HG03558 (cell line): ENCODE measurements around the gene INPP5A.
"Not testable (repeated sequence)": the region's sequence is repeated elsewhere in the genome, so short reads cannot be mapped to it uniquely, and the experiment has no call there.

ENCODE experiments used
- ATAC-seq: cut with Tn5 transposase; IDR thresholded peaks from one replicate; pipeline ENCODE4 v1.9.1; 2021; ENCODE audit warnings: moderate number of reproducible peaks; ENCODE audit not compliant: unreplicated experiment; ENCODE audit errors: extremely low read depth

The INPP5A gene

DNA sequence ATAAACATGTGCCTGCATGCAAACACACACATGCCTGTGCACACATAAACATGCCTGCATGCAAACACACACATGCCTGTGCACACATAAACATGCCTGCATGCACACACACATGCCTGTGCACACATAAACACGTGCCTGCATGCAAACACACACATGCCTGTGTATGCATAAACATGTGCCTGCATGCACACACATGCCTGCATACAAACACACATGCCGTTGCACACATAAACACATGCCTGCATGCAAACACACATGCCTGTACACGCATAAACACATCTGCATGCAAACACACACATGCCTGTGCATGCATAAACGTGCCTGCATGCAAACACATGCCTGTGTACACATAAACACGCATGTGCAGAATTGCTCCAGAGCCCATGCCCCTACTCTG, 226.0 kb downstream of the INPP5A start:
- ATAC-seq, result no peak

DNA sequence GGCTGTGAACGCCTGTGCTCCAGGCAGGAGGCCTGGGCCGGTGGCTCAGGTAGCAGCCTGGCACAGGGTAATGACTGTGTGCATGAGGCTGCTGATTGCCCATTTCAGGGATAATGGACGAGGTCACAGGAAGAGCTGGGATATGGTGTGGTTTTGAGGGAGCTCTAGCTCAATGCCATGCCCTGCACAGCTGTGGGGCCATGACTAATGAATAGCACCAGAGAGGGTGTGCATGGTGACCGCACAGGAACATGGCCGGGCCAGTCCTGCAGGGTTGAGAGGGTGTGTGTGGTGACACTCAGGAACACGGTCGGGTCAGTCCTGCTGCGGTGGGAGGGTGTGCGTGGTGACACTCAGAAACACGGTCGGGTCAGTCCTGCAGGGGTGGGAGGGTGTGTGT, 226.5 kb downstream of the INPP5A start:
- ATAC-seq, result no peak

GRCh38 chr10:132765435-132765834, 227.8 kb downstream of the INPP5A start:
- ATAC-seq, result no peak

DNA sequence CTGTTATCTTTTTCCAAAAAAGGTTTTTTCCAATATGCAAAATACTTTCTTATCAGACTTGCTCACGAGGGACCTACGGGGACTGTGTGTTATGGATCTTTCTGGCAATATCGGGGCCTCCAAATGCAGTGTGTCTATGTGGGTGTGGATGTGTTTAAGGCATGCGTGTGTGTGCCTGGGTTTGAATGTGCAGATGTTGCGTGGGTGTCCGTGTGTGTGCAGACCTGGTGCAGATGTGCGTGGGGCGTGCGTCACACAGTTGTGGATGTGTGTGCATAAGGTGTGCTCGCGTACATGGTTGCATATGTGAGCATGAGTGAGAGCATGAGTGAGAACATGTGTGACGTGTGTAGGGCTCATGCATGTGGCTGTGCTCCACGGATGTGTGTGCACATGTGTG, 228.7 kb downstream of the INPP5A start:
- ATAC-seq, result no peak

DNA sequence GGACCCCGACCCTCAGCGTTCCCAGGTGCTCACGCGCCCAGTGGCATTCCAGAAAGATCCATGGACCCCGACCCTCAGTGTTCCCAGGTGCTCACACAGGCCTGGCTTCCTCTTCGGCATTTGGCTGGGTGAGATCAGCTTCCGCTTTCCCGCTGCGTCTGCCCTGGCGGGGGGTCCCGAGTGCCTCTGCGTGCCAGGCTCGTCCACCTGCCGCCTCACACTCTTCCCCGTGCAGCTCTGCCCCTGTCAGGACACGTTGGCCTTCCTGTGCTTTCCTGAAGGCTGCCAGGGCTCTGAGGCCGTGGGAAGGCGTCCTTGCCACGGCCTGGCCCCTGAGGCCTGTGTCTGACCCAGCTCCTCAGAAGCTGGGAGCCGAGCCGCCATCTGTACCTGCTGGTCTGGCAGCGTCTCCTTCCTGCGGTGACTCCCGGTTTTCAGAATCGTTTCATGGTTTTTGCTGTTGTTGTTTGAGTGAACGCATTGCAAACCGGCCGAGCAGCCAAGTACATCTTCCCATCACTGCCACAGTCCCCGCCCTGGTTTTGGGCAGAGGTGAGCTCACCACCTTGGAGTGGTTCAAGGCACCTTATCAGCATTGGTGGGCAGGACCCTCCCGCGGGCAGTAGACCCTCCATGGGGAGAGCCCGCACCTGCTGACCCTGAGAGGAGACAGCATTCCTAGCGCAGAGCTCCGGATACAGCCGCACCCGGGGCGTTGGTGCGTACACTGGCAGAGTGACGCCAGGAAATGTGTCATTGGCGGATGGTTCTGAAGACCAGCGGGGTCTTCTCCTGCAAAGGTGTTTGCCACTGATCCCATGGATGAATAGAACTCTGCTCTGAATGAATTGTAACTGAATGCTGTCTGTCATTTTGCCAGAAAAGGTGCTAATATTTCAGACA, 231.0 kb downstream of the INPP5A start:
- no peak for ATAC-seq

DNA sequence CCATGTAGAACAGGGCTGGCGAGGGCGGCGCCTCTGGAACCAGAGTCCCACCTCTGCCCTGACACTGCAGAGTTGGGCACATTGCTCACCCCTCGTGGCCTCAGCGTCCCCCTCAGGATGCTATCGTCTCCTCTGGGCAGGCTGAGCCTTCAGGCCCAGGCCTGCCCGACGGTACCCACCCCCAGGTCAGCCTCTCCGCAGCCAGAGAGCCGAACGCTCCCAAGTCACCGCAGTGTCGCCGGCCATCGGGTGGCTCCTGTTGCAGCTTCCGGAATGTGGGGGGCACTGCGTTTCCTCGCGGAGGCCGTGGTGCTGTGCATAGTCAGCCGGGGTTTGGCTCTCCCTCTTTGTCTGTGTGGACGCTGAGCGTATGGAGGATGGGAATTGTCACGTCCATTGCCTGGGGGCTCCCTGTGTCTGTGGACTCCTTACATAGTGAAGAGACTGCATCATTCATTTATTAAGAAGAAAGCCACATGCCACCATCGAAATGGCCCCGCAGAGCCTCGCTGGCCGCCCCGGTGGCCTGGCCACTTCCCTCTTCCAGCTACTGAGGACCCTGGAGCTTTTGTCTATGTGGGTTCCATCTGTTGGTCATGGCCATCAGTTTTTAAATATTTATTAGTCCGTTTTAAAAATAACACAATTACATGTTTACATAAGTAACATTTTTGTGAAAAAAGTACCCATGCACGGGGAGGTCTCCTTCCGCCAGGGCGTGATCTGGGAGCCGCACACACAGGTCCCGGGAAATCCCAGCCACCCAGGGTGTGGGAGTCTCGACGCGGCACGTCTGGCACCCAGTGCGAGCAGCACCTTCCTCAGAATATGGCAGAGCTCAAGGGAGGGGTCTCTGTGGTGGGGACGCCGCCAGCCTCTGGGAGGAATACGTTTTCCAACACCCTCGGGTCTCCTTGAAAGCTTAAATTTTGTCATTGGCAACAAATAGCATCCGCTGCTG, 232.8 kb downstream of the INPP5A start:
- ATAC-seq, result no peak

GRCh38 chr10:132772816-132773215, 235.2 kb downstream of the INPP5A start:
- ATAC-seq, result not testable (repeated sequence)

DNA sequence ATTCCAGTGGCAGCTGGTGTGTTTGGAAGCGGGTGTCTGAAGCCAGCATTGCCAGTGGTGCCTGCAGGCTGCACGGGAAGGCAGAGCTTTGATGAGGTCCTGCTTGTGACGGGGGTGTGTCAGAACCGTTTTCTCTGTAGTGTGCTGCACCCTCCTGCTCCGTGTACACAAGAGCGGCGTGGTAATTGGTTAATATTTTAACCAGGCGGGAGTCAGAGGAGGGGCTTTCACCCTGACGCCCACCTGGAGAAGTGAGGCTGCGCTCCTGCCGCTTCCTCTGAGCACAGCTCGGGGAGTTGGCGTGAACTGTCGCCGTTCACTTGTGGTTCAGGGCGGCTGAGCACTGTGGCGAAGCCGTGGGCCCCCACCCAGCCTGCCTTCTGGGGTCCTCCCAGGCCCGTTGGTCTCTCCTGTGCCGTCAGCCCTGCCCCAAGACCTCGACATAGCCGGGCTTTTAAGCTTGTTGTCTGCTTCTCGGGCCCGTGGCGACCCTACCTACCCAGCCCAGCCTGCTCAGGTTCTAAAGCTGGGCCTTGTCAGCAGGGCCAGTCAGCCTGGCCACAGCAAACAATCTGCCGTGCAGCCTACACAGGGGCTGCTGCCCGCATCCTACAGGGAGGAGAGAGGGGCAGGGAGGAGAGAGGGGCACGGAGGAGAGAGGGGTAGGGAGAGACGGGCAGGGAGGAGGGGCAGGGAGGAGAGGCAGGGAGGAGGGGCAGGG, 236.8 kb downstream of the INPP5A start:
- no peak for ATAC-seq

- ATAC-seq, result no peak
These were observed 237.6 kb downstream of the INPP5A start for GRCh38 chr10:132774902-132775863.

GRCh38 chr10:132776186-132776585, 238.6 kb downstream of the INPP5A start:
- no peak for ATAC-seq

GRCh38 chr10:132776821-132777220, 239.2 kb downstream of the INPP5A start:
- no peak for ATAC-seq

DNA sequence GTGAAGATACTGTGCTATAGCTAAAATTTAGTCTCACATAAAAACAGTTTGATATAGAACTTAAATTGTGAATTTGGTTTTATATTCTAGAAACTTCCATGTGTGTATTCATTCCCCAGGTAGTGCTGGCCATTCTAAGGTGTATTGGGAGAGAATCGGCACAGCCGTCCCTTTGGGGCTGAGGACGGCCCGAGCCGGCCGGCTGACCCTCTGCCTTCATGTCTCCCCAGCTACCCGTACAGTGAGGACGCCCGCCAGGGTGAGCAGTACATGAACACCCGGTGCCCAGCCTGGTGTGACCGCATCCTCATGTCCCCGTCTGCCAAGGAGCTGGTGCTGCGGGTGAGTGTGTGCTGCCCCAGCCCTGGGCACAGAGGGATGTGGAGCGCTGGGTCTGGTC, 239.9 kb downstream of the INPP5A start:
- no peak for ATAC-seq

GRCh38 chr10:132779549-132780294, 242.1 kb downstream of the INPP5A start:
- no peak for ATAC-seq

DNA sequence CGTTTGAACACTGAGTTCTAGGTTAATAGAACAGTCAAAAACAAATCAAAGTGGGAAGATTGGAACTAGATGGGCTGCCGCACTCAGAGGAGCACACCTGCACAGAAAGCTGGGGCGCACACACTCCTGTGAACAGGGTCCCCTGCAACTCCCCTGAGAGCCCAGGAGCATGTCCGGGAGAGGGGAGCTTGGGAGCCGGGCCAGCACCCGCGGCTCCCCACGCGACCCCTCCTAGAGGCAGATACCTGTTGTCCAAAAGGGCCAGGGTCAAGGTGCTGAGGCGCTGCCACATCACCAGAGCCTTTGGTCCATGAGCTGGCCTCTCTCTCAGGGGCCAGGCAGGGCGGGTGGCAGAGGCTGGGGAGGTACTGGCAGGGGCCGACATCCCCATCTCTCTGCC, 242.8 kb downstream of the INPP5A start:
- no peak for ATAC-seq

DNA sequence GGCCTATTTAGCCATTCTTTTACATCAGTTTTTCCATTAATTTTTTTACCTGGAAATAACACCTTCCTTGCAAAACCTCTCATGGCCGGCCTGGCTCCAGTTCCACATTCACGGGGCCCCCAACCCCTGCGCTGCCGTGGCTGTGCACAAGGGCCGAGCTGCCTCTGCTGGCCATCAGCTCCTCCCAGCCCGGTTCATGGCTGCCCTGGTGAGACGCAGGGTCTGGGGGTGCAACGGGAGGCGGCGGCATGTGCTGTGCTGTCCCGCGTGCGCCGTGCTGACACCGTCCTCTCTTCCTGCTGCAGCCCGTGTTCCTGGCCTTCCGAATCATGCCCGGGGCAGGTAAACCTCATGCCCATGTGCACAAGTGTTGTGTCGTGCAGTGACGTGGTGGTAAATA, 244.0 kb downstream of the INPP5A start:
- ATAC-seq, result no peak

DNA sequence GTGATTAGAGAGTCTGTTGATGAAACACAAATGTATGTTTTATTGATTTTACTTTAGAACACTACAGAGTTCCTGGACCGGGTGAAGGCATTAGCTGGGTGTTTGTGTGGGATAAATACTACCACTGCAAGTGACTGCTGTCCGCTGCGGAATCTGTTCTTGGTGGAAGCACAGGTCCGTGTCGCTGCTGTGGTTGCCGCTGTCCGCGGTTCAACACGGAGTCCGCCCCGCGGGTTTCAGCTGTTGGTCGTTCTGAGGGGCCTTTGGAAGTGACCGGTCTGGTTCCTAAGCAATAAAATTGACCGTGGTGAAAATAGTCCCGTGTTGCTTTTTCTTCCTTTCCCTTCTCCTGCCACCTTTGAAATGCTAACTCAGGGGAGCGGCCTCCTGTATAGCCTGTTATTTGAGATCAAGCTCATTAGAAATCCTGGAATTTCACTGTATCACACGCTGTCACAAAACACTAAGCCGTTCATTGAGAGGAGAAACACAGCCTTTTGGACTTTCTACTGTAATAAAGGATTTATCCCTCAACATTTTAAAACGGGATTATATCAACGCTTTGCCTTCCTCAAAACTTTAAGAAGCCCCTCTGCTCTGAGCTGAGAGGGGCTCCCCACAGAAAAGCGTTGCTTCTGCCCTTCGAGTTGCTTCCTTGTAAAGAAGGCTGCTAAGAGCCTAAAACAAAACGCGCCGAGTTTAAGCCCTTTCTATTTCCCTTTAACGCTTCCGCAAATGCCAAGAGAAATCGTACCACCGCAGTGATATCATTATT, 245.8 kb downstream of the INPP5A start:
- no peak for ATAC-seq

DNA sequence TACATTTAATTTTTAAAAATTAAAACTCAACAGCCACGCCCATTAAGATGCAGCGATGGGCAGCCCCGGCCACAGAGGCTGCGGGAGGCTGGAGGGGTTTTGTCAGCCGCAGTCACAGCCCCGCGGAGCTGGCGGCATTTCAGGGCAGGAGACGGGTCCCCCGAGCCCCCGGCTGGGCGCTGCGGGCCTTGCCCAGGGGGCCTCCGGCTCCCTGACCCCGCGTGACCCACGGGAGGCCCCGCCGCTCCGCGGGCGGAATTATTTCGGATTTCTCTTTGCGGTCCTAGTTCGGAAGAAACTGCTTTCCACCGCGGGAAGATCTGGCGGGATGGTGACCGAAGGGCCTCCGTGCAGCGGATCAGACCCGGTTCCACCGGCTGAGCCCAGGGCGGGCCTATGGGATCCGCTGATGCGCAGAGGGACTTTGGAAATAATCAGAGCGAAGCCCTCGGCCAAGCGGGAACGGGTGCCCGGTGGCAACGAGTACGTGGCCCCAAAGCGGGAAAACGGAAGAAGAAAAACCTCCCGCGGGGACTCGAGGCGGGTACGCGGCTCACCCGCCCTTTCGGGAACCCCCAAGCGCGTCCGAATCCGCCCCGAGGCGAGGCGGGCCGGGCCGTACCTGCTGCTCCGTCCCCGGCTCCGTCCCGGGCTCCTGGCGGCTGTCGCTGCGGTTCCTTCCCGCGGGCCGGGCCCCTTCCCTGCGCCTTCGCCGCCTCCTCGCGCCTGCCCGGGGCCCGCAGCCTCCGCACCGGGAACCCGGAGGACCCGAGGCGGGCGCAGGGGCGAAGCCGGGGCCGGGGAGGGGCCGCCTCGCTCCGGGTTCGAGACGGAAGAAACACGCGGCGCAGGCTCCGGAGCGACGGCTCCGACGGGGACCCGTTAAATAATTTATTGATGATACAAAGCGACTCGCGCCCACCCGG, 246.6 kb downstream of the INPP5A start:
- ATAC-seq, result no peak
